ENCODE results near the gene UCP2. TPM values are rescaled to one million over a fixed set of nuclear protein-coding genes. Genes with fewer than 3 reads are reported as not detected.

Gene UCP2
- total and polyA plus RNA-seq, 2 experiments from 2014 or later: 60.1 to 76.9 TPM

DNA sequence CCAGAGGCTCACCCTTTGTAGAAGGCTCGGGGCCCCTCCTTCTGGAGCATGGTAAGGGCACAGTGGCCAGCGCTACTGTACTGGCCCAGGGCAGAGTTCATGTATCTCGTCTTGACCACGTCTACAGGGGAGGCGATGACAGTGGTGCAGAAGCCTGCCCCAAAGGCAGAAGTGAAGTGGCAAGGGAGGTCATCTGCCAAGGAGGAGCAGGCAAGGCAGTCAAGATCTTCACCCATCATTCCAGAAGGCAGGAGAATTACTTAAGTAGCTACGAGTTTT lies 7.2 kb downstream of the UCP2 start (continued):
- TF ChIP-seq, protein P1, sequence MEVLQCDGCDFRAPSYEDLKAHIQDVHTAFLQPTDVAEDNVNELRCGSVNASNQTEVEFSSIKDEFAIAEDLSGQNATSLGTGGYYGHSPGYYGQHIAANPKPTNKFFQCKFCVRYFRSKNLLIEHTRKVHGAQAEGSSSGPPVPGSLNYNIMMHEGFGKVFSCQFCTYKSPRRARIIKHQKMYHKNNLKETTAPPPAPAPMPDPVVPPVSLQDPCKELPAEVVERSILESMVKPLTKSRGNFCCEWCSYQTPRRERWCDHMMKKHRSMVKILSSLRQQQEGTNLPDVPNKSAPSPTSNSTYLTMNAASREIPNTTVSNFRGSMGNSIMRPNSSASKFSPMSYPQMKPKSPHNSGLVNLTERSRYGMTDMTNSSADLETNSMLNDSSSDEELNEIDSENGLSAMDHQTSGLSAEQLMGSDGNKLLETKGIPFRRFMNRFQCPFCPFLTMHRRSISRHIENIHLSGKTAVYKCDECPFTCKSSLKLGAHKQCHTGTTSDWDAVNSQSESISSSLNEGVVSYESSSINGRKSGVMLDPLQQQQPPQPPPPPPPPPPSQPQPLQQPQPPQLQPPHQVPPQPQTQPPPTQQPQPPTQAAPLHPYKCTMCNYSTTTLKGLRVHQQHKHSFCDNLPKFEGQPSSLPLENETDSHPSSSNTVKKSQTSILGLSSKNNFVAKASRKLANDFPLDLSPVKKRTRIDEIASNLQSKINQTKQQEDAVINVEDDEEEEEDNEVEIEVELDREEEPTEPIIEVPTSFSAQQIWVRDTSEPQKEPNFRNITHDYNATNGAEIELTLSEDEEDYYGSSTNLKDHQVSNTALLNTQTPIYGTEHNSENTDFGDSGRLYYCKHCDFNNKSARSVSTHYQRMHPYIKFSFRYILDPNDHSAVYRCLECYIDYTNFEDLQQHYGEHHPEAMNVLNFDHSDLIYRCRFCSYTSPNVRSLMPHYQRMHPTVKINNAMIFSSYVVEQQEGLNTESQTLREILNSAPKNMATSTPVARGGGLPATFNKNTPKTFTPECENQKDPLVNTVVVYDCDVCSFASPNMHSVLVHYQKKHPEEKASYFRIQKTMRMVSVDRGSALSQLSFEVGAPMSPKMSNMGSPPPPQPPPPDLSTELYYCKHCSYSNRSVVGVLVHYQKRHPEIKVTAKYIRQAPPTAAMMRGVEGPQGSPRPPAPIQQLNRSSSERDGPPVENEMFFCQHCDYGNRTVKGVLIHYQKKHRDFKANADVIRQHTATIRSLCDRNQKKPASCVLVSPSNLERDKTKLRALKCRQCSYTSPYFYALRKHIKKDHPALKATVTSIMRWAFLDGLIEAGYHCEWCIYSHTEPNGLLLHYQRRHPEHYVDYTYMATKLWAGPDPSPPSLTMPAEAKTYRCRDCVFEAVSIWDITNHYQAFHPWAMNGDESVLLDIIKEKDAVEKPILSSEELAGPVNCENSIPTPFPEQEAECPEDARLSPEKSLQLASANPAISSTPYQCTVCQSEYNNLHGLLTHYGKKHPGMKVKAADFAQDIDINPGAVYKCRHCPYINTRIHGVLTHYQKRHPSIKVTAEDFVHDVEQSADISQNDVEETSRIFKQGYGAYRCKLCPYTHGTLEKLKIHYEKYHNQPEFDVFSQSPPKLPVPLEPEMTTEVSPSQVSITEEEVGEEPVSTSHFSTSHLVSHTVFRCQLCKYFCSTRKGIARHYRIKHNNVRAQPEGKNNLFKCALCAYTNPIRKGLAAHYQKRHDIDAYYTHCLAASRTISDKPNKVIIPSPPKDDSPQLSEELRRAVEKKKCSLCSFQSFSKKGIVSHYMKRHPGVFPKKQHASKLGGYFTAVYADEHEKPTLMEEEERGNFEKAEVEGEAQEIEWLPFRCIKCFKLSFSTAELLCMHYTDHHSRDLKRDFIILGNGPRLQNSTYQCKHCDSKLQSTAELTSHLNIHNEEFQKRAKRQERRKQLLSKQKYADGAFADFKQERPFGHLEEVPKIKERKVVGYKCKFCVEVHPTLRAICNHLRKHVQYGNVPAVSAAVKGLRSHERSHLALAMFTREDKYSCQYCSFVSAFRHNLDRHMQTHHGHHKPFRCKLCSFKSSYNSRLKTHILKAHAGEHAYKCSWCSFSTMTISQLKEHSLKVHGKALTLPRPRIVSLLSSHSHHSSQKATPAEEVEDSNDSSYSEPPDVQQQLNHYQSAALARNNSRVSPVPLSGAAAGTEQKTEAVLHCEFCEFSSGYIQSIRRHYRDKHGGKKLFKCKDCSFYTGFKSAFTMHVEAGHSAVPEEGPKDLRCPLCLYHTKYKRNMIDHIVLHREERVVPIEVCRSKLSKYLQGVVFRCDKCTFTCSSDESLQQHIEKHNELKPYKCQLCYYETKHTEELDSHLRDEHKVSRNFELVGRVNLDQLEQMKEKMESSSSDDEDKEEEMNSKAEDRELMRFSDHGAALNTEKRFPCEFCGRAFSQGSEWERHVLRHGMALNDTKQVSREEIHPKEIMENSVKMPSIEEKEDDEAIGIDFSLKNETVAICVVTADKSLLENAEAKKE (CRISPR knock-in tag; IDR thresholded peaks at IDR 0.05): no peak
- TF ChIP-seq JUNB (IDR thresholded peaks at IDR 0.05; ENCODE audit: unreplicated experiment) (no peak), CREB1 (CRISPR knock-in tag; IDR thresholded peaks at IDR 0.05; ENCODE audit: low read depth) (no peak), ZNF114 (CRISPR knock-in tag; IDR thresholded peaks at IDR 0.05) (no peak)

DNA sequence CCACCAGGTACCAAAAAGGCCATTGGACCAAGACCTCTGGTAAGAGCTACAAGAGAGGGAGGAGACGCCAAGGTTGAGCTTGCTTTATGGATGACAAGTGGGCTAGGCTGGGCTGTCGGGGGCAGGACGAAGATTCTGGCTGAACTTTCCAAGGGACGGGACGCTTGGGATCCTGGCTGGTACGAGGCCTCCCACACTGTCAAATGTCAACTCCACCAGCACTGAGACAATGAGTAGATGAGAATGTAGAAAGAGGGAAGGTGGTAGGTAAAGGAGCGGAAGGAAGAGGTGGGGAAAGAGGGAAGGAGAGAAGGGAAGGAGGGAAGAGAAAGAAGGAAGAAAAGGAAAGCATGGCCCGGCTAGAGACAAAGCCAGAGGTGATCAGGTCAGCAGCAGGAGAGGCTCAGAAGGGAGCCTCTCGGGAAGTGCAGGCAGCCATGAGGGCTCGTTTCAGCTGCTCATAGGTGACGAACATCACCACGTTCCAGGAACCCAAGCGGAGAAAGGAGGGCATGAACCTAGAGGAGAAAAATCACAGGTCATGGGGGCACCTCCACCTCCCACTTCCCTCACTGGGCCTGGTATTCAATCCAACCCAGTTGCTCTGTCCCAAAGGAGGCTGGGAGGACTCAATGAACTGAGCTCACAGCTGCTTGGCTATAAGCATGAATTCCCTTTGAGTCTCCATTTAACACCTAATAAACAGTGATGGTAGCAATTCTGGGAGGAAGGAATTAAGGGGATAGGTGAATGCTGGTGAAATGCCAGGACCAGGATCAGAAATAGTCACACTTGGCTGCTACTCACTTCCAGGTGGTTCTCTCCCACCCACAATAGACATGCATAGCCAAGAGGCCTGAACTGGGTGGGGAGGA lies 7.8 kb downstream of the UCP2 start:
- peaks cover 13% of the 10 kb centered on the region for H4K20me1 ChIP-seq (replicated peaks; ENCODE audit: insufficient read depth)
- no peak overlapping the region for H3K27ac ChIP-seq (ENCODE audit: low read depth)
- Mint-ChIP-seq H3K27me3 (ENCODE audit: insufficient read depth, low read depth, poor library complexity) (peaks cover 11% of the 10 kb centered on the region), H3K9me3 (no peaks in the 10 kb centered on the region), H3K27ac (no peak overlapping the region; the same call in 1 of the 2 replicates), H3K4me1 (peaks cover 4% of the 10 kb centered on the region), H3K4me3 (no peak overlapping the region), H3K36me3 (ENCODE audit: low read depth) (peaks cover 58% of the 10 kb centered on the region)
- no peaks in the 10 kb centered on the region for H3K9me2 ChIP-seq (ENCODE audit: insufficient read depth)
- H3K4me2 ChIP-seq: no peak overlapping the region
- no peaks in the 10 kb centered on the region for H3K79me2 ChIP-seq (replicated peaks; ENCODE audit: insufficient read depth)
- H3K4me1 ChIP-seq (ENCODE audit: insufficient read depth): peaks cover 5% of the 10 kb centered on the region
- no peak overlapping the region for H2AFZ ChIP-seq
- DNase-seq (ENCODE audit: low spot score): no peak
- no peak overlapping the region for H3K4me3 ChIP-seq
- H3K36me3 ChIP-seq (ENCODE audit: insufficient read depth): peaks cover 32% of the 10 kb centered on the region
- ATAC-seq: no peak
- 0 out of 2 replicates have a peak, but pooled peaks cover 5% of the 10 kb centered on the region for H3F3A ChIP-seq (replicated peaks; ENCODE audit: low read depth)
- H3K27me3 ChIP-seq (ENCODE audit: insufficient read depth): no peaks in the 10 kb centered on the region
- no peak for TF ChIP-seq EZH2 (IDR thresholded peaks at IDR 0.05; ENCODE audit: low read depth, unreplicated experiment)
- no peak for TF ChIP-seq CREB1 (CRISPR knock-in tag; IDR thresholded peaks at IDR 0.05; ENCODE audit: low read depth)
- no peak for TF ChIP-seq STAT1 (IDR thresholded peaks at IDR 0.05; ENCODE audit: unreplicated experiment)
- TF ChIP-seq ZNF114 (CRISPR knock-in tag; IDR thresholded peaks at IDR 0.05): no peak
- no peak for TF ChIP-seq NANOG (IDR thresholded peaks at IDR 0.05; ENCODE audit: borderline replicate concordance)
- TF ChIP-seq ETS1 (IDR thresholded peaks at IDR 0.05): no peak

Data from GM23338 (cell line).